ENCODE measurements around the gene RFX5. TPM values are rescaled to one million over a fixed set of nuclear protein-coding genes. Genes with fewer than 3 reads are reported as not detected.
A peak's percentile ranks its signal among the peaks of the same experiment; 100 is the strongest.

The RFX5 gene
- total and polyA plus RNA-seq, 9 of the 15 experiments (the other 6 are each of a cell fraction or from before 2014, with no cell fraction given): 3.8 to 48.2 (median 32.2) TPM

DNA sequence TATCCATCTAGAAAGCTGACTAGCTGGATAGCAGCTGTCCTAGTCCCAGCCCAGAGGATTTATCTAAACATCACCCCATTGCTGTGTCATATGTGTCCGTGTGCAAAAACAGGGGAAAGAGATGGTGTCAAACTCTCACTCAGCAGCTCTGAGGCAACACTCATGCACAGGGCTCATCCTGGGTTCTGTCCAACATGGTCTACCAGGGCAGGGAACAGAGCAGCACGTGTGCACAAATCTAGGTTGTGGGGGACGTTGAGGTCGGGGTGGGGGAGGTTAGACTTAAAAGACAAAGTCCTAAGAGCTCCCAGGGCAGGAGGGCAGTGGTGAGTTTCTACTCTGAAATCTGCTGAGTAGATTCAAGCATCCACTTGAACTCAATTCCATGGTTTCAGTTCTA is 36.0 kb downstream of the RFX5 start (continued):
- TF ChIP-seq, protein P1, sequence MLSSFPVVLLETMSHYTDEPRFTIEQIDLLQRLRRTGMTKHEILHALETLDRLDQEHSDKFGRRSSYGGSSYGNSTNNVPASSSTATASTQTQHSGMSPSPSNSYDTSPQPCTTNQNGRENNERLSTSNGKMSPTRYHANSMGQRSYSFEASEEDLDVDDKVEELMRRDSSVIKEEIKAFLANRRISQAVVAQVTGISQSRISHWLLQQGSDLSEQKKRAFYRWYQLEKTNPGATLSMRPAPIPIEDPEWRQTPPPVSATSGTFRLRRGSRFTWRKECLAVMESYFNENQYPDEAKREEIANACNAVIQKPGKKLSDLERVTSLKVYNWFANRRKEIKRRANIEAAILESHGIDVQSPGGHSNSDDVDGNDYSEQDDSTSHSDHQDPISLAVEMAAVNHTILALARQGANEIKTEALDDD (IDR thresholded peaks at IDR 0.05): peak; percentile 18; the same call in 1 of the 2 replicates
- TF ChIP-seq KDM5B (IDR thresholded peaks at IDR 0.05; ENCODE audit: insufficient replicate concordance, low read depth, low read length) (no peak), MEIS2 (IDR thresholded peaks at IDR 0.05; ENCODE audit: partially characterized antibody) (peak; percentile 25), ZNF3 (CRISPR knock-in tag; IDR thresholded peaks at IDR 0.05) (no peak), ZC3H4 (CRISPR knock-in tag; IDR thresholded peaks at IDR 0.05; ENCODE audit: borderline replicate concordance) (no peak), ETV5 (CRISPR knock-in tag; IDR thresholded peaks at IDR 0.05; ENCODE audit: low read depth) (no peak), ZNF766 (CRISPR knock-in tag; conservative IDR thresholded peaks at IDR 0.05) (no peak), ZNF583 (CRISPR knock-in tag; IDR thresholded peaks at IDR 0.05) (no peak), ASH1L (IDR thresholded peaks at IDR 0.05; ENCODE audit: borderline replicate concordance, low read depth, partially characterized antibody) (no peak), ZBTB7A (IDR thresholded peaks at IDR 0.05; ENCODE audit: borderline replicate concordance, control insufficient read depth, low read depth, low read length) (no peak), ZSCAN29 (IDR thresholded peaks at IDR 0.05) (no peak), ZNF347 (CRISPR knock-in tag; IDR thresholded peaks at IDR 0.05; ENCODE audit: low read depth) (no peak), ZC3H11A (IDR thresholded peaks at IDR 0.05; ENCODE audit: low read depth, low read length) (no peak), KDM4B (IDR thresholded peaks at IDR 0.05; ENCODE audit: borderline replicate concordance in 2 of 2, low read depth in 1 of 2) (no peak), TOE1 (IDR thresholded peaks at IDR 0.05; ENCODE audit: borderline replicate concordance) (no peak), TOE1 (CRISPR knock-in tag; IDR thresholded peaks at IDR 0.05; ENCODE audit: borderline replicate concordance, low read depth) (no peak)
- TF ChIP-seq, protein P2, sequence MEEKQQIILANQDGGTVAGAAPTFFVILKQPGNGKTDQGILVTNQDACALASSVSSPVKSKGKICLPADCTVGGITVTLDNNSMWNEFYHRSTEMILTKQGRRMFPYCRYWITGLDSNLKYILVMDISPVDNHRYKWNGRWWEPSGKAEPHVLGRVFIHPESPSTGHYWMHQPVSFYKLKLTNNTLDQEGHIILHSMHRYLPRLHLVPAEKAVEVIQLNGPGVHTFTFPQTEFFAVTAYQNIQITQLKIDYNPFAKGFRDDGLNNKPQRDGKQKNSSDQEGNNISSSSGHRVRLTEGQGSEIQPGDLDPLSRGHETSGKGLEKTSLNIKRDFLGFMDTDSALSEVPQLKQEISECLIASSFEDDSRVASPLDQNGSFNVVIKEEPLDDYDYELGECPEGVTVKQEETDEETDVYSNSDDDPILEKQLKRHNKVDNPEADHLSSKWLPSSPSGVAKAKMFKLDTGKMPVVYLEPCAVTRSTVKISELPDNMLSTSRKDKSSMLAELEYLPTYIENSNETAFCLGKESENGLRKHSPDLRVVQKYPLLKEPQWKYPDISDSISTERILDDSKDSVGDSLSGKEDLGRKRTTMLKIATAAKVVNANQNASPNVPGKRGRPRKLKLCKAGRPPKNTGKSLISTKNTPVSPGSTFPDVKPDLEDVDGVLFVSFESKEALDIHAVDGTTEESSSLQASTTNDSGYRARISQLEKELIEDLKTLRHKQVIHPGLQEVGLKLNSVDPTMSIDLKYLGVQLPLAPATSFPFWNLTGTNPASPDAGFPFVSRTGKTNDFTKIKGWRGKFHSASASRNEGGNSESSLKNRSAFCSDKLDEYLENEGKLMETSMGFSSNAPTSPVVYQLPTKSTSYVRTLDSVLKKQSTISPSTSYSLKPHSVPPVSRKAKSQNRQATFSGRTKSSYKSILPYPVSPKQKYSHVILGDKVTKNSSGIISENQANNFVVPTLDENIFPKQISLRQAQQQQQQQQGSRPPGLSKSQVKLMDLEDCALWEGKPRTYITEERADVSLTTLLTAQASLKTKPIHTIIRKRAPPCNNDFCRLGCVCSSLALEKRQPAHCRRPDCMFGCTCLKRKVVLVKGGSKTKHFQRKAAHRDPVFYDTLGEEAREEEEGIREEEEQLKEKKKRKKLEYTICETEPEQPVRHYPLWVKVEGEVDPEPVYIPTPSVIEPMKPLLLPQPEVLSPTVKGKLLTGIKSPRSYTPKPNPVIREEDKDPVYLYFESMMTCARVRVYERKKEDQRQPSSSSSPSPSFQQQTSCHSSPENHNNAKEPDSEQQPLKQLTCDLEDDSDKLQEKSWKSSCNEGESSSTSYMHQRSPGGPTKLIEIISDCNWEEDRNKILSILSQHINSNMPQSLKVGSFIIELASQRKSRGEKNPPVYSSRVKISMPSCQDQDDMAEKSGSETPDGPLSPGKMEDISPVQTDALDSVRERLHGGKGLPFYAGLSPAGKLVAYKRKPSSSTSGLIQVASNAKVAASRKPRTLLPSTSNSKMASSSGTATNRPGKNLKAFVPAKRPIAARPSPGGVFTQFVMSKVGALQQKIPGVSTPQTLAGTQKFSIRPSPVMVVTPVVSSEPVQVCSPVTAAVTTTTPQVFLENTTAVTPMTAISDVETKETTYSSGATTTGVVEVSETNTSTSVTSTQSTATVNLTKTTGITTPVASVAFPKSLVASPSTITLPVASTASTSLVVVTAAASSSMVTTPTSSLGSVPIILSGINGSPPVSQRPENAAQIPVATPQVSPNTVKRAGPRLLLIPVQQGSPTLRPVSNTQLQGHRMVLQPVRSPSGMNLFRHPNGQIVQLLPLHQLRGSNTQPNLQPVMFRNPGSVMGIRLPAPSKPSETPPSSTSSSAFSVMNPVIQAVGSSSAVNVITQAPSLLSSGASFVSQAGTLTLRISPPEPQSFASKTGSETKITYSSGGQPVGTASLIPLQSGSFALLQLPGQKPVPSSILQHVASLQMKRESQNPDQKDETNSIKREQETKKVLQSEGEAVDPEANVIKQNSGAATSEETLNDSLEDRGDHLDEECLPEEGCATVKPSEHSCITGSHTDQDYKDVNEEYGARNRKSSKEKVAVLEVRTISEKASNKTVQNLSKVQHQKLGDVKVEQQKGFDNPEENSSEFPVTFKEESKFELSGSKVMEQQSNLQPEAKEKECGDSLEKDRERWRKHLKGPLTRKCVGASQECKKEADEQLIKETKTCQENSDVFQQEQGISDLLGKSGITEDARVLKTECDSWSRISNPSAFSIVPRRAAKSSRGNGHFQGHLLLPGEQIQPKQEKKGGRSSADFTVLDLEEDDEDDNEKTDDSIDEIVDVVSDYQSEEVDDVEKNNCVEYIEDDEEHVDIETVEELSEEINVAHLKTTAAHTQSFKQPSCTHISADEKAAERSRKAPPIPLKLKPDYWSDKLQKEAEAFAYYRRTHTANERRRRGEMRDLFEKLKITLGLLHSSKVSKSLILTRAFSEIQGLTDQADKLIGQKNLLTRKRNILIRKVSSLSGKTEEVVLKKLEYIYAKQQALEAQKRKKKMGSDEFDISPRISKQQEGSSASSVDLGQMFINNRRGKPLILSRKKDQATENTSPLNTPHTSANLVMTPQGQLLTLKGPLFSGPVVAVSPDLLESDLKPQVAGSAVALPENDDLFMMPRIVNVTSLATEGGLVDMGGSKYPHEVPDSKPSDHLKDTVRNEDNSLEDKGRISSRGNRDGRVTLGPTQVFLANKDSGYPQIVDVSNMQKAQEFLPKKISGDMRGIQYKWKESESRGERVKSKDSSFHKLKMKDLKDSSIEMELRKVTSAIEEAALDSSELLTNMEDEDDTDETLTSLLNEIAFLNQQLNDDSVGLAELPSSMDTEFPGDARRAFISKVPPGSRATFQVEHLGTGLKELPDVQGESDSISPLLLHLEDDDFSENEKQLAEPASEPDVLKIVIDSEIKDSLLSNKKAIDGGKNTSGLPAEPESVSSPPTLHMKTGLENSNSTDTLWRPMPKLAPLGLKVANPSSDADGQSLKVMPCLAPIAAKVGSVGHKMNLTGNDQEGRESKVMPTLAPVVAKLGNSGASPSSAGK (IDR thresholded peaks at IDR 0.05): no peak

Data from K562 (cell line).